Measurements from ENCODE around the gene UGT1A9.

DNA sequence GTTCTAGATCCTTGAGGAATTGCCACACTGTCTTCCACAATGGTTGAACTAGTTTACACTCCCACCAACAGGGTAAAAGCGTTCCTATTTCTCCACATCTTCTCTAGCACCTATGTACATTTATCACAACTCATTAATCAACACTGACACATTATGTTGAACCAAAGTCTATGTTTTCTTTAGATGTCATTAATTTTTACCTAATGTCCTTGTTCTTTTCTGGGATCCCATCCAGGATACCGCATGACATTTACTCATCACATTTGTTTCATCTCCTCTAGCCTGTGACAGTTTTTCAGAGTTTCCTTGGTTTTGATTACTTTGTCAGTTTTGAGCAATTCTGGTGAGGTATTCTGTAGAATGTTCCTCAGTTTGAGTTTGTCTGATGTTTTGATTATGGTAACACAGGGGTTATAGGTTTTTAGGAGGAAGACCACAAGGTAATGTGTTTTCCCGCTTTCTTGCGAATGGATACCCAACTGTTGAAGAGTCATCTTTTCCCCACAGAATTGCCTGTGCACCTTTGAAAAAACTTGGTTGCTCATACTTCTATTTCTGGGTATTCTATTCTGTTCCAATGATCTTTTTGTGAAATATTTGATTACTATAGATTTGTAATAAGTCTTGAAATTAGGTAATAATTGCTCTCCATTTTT lies 3.0 kb upstream of the UGT1A9 start:
- no peak for TF ChIP-seq CTCF (IDR thresholded peaks at IDR 0.05)
- TF ChIP-seq EZH2phosphoT487 (IDR thresholded peaks at IDR 0.05): no peak
